GM06990 (cell line): ENCODE measurements around the gene MKLN1.
"Not testable (repeated sequence)": the region's sequence is repeated elsewhere in the genome, so short reads cannot be mapped to it uniquely, and the experiment has no call there.

ENCODE experiments used
- DNase-seq: peaks from one replicate; pipeline ENCODE4 v3.0.0-alpha.2; 2011; ENCODE audit not compliant: insufficient read length; ENCODE audit errors: extremely low read depth
- H3K27me3 ChIP-seq: replicated peaks from 2 replicates; pipeline ENCODE4 v1.6.0; 2011; ENCODE audit warnings: low read length; ENCODE audit not compliant: control insufficient read depth, insufficient read depth
- H3K36me3 ChIP-seq: 2 replicates; pipeline ENCODE4 v1.5.1; 2011; ENCODE audit warnings: low read length; ENCODE audit not compliant: control insufficient read depth, insufficient read depth
- H3K4me3 ChIP-seq: replicated peaks from 2 replicates; pipeline ENCODE4 v1.5.1; 2011; ENCODE audit warnings: low read depth, mild to moderate bottlenecking, control low read depth, low read length
- CTCF ChIP-seq: IDR thresholded peaks from 2 replicates; pipeline ENCODE4 v1.5.1; 2011; ENCODE audit warnings: low read length, control low read depth, mild to moderate bottlenecking, inconsistent platforms; ENCODE audit not compliant: insufficient read depth, poor library complexity, severe bottlenecking

Gene MKLN1

GRCh38 chr7:131425992-131426391 is 98.3 kb downstream of the MKLN1 start:
- no peak for TF ChIP-seq CTCF
- DNase-seq: no peak
- Histone ChIP-seq H3K27me3 (no peaks in the 10 kb centered on the region), H3K4me3 (no peak overlapping the region), H3K36me3 (peaks cover 2% of the 10 kb centered on the region; the same call in 1 of the 2 replicates)

GRCh38 chr7:131430826-131431225 is 103.2 kb downstream of the MKLN1 start:
- not testable (repeated sequence) for DNase-seq, H3K27me3 ChIP-seq, H3K4me3 ChIP-seq, H3K36me3 ChIP-seq

- no peak for DNase-seq
- no peaks in the 10 kb centered on the region for H3K27me3 ChIP-seq
- TF ChIP-seq CTCF: no peak
- peaks cover 3% of the 10 kb centered on the region for H3K36me3 ChIP-seq
- no peak overlapping the region for H3K4me3 ChIP-seq
Measured at GRCh38 chr7:131431289-131431688, 103.6 kb downstream of the MKLN1 start.

GRCh38 chr7:131431756-131432155 is 104.1 kb downstream of the MKLN1 start:
- Histone ChIP-seq H3K27me3 (no peaks in the 10 kb centered on the region), H3K4me3 (no peak overlapping the region), H3K36me3 (peaks cover 3% of the 10 kb centered on the region)
- no peak for TF ChIP-seq CTCF
- no peak for DNase-seq

GRCh38 chr7:131436384-131436783 is 108.7 kb downstream of the MKLN1 start:
- no peak for TF ChIP-seq CTCF
- no peak overlapping the region for H3K4me3 ChIP-seq
- DNase-seq: no peak
- H3K27me3 ChIP-seq: no peaks in the 10 kb centered on the region
- H3K36me3 ChIP-seq: peaks cover under 1% of the 10 kb centered on the region

- no peaks in the 10 kb centered on the region; the same call in none of the 2 replicates for H3K36me3 ChIP-seq
- no peak for DNase-seq
- no peak overlapping the region for H3K4me3 ChIP-seq
- TF ChIP-seq CTCF: no peak
- no peaks in the 10 kb centered on the region for H3K27me3 ChIP-seq
Measured at GRCh38 chr7:131438969-131439368, 111.3 kb downstream of the MKLN1 start.
